Measurements from ENCODE around the gene IRX3.
"Not testable (repeated sequence)": the region's sequence is repeated elsewhere in the genome, so short reads cannot be mapped to it uniquely, and the experiment has no call there.

IRX3 gene

GRCh38 chr16:54275956-54276355, 10.6 kb downstream of the IRX3 start:
- no peak for FAIRE-seq
- no peak for DNase-seq (ENCODE audit: low spot score)

DNA sequence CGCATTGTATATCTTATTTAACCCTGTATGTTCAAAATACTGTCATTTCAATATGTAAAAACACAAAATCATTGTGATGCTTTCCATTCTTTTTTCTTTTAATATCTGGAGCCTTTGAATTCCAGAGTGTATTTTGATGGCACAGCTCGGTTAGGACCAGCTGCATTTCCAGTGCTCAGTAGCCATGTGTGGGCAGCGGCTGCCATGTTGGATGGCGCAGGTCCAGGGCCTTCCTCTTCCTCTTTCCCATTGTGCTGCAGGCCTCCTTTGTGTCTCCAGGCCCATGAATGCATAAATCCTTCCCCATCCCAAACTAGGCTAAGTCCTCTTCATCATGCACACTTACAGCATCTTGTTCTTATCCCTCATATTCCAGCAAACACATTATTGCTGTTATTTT, 13.0 kb downstream of the IRX3 start:
- FAIRE-seq, result no peak
- no peak for DNase-seq (ENCODE audit: low spot score)

DNA sequence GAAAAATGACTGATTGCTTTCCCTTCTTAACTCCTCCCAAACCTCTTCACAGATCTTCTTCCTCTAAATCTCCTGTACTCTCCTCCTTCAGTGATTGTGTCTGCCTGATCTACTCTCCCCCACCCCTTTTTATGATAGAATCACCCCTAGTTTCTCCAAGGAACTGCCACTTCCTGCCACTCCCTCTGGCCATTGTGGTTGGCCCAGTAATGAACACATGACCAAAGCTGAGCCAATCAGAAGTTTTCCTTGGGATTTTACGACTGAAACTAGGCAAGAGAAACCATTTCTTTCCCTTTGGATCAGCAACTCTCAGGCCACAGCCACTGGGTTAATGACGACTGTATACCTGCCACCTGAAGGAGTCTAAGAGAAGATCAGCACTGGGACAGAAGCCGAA, 15.9 kb downstream of the IRX3 start:
- no peak for FAIRE-seq

GRCh38 chr16:54269461-54269860, 17.1 kb downstream of the IRX3 start:
- no peak for DNase-seq (ENCODE audit: low spot score)
- no peak for FAIRE-seq

More for the DNA sequence above, 15.9 kb downstream of the IRX3 start:
- no peak for DNase-seq (ENCODE audit: low spot score)

DNA sequence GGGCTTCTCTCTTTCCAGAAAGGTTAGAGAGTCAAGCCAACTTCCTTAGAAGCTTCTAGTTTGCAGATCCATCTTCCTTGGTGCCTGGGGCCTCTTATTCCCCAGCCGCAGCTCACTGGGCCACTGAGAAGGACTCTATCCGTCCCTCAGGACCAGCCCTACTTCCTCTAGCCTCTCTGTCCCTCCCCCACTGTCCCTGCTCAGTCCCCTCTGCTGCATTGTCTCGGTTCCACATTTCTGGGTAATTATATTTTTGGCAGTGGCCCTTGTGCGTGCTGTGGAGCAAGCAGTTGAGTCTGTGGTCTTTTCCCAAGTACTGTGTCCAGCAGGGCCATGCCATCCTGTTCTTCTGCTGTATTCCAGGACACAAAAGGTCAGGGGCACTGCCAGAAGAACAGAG, 17.8 kb downstream of the IRX3 start:
- FAIRE-seq (no peak), DNase-seq (ENCODE audit: low spot score) (no peak)

DNA sequence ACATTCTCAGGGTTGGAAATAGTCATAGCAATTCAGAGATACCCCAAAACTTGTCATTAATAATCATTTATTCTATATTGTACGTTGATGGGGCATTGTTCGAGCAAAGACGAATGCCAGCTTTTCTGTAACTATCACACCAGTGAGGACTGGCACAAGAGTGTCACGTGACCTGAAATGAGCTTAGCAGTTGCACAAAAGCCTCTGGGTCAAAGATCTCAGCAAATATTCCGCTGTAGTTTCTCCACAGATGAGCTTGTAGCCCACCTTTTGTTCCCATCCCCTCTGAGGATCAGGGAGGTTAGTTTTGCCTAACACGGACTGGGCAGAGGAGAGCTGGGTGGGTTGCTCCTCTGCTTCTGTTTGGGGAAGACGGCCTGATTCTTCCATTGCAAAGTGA, 18.2 kb downstream of the IRX3 start:
- DNase-seq (ENCODE audit: low spot score), result no peak
- no peak for FAIRE-seq

DNA sequence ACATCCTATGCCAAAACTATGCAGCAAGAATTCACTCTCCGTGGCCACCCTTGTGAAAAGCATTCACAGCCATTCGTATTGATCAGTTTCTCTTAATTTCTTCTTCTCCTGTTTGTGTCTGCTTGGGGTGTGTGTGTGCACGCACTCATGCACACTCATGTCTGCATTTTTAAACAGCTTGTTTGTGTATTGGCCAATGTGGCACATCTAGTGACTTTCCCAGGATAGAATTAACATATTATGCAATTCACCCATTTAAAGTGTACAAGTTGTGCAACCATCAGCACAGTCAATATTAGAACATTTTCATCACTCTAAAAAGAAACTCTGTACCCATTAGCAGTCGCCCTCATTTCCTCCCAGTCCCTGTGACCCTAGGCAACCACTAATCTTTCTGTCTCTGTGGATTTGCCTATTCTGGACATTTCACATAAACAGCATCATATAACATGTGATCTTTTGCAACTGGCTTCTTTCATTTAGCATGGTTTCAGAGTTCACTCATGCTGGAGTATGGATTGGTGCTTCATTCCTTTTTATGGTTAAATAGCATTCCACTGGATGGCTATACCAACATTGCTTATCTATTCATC, 20.1 kb downstream of the IRX3 start:
- FAIRE-seq, result no peak
- no peak for DNase-seq (ENCODE audit: low spot score)

- FAIRE-seq, result peak; percentile 9
- DNase-seq (ENCODE audit: low spot score), result peak; percentile 40
Observed at GRCh38 chr16:54265575-54266107, 20.9 kb downstream of the IRX3 start.

- FAIRE-seq (no peak), DNase-seq (ENCODE audit: low spot score) (no peak)
Observed at GRCh38 chr16:54253118-54253517, 33.5 kb downstream of the IRX3 start.

DNA sequence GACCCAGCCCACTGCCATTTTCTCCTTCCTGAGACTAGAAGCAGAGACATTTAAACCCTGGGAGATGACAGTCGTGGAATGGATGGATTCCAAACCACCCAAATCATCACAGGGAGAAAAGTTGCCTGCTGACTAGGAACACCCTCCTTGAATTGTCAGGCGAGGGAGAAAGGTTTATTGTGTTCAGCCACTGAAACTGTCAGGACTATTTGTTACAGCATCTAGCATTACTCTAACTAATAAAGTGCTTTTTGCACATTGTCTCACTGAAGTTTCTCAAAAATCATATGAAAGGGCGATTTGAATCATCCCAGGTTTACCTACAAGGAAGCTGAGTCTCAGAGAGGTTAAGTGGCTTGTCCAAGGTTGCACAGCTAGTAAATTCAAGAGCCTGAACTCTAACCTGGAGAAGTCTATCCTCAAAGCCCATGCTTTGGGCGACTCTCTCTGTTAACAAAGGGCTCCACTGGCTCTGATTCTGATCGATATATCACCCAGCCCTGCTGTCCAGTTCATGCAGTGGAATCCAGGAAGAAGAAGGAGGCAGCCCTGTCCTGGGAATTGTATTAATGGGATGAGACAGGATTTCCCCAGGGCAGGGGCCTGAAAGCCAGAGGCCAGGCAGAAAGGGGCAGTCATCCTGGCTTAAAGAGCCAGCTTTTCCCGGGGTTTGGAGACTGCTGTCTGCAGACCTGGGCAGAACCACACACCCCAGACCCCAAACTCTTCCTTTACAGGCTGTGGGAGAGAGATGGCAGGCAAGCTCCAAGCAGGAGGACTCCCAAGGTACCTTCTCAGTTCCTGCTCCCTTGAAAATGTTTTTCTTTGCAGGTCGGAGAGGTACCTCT, 37.5 kb downstream of the IRX3 start:
- FAIRE-seq, result no peak

GRCh38 chr16:54247705-54248104, 38.9 kb downstream of the IRX3 start:
- FAIRE-seq, result not testable (repeated sequence)

More for the DNA sequence above, 37.5 kb downstream of the IRX3 start:
- no peak for DNase-seq (ENCODE audit: low spot score)

DNA sequence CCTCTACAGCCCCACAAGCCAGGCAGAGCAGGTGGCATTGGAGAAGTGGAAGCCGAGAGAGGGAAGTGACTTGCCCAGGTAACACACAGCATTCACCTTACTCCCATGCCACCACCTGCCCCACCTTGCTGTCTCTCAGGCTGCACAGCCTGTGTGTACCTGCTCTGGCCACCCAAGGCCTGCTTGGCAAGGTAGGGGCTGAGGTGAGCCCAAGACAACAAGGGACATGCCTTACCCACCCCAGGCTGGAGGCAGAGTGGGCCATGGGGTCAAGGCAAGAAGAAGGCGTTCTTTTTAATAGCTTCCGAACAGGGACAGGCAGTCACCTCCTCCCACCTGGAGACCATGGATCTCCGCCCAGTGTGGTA, 40.1 kb downstream of the IRX3 start:
- no peak for DNase-seq (ENCODE audit: low spot score)
- FAIRE-seq, result no peak

More at GRCh38 chr16:54247705-54248104, 38.9 kb downstream of the IRX3 start:
- not testable (repeated sequence) for DNase-seq (ENCODE audit: low spot score)

DNA sequence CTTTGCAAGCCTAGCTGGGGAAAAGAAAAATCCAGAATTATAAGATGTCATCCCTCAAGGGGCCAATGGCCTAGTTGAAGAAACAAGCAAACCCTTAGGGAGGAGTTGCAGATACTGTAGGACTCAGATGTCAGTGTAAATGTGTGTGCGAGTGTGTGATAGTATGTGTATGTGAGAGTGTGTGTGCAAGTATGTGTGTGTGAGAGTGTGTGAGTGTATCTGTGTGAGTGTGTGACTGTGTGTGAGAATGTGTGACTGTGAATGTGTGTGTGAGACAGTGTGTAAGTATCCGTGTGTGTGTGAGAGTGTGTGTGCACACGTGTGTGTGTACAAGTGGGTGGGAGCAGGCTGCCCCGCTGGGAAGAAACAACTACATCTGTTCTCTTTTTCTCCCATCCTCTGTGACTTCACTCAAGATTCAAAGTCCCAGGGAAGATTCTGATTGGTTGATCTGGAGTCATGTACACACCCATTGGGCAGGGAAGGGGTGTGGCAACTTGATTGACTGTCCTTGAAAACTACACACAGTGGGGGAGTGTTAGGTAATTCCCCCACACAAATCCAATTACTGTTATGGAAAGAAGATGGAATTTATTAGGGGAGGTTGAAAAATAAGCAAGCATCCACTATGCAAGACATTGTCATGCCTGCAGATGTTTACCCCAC, 40.7 kb downstream of the IRX3 start:
- DNase-seq (ENCODE audit: low spot score) (no peak), FAIRE-seq (peak; percentile 90)

DNA sequence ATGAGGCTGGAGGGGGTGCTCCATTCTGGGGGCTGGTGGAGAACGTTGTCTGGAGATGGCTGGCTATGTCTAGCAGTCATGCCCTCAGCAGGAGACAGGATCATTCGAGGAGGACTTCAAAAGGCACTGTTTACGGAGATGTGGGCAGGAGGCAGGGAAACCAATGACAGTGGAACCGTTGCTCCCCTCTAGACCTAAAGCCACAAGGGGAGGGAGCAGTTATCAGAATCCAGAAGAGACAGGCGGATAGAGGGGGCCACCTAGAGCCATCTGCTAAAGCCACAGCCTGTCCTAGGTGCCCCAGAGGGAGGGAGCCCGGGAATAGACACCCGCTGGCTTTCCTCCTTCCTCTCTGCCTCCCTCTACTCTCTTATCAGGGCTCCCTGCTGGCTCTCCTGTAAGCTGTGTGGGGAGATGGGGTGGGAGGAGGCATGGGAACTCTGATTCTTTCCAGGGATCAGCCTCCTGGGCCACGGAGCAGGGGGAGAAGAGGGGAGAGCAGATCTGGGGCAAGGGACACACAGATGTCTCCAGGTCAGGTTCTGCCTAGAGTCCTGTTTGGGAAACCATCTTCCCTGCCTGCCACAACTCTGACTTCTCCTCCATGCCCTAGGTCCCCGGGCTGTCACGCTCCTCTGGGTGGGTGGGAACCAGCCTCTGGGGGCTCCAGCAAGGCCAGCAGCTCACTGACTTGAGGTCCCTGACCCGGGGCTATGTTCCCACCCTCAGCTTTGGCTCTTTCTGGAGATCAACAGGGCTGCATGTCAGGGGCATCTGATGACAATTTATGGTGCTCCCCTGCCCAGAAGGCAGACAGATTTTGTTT, 42.3 kb downstream of the IRX3 start:
- FAIRE-seq (no peak), DNase-seq (ENCODE audit: low spot score) (no peak)

GRCh38 chr16:54243202-54243601, 43.4 kb downstream of the IRX3 start:
- no peak for DNase-seq (ENCODE audit: low spot score)
- no peak for FAIRE-seq

GRCh38 chr16:54242199-54242598, 44.4 kb downstream of the IRX3 start:
- DNase-seq (ENCODE audit: low spot score), result peak; percentile 16
- FAIRE-seq, result no peak

DNA sequence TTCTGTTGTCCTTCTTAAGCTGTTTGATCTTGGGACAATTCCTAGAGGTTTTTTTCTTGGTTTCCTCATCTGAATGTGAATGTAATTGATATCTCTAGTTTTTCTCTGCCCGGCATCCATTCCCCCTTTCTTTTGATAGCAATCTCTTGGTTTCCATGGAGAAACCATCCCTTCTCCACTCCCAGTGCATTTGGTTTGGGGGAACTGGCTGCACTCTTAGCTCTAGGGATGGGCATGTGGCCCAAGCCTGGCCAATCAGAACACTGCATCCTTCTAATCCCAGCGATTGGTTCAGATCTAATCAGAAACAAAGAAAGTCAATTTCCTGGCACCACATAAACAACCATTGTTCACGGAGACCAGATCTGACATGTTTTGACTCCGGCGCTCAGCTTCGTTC, 45.1 kb downstream of the IRX3 start:
- DNase-seq (ENCODE audit: low spot score), result no peak
- no peak for FAIRE-seq

DNA sequence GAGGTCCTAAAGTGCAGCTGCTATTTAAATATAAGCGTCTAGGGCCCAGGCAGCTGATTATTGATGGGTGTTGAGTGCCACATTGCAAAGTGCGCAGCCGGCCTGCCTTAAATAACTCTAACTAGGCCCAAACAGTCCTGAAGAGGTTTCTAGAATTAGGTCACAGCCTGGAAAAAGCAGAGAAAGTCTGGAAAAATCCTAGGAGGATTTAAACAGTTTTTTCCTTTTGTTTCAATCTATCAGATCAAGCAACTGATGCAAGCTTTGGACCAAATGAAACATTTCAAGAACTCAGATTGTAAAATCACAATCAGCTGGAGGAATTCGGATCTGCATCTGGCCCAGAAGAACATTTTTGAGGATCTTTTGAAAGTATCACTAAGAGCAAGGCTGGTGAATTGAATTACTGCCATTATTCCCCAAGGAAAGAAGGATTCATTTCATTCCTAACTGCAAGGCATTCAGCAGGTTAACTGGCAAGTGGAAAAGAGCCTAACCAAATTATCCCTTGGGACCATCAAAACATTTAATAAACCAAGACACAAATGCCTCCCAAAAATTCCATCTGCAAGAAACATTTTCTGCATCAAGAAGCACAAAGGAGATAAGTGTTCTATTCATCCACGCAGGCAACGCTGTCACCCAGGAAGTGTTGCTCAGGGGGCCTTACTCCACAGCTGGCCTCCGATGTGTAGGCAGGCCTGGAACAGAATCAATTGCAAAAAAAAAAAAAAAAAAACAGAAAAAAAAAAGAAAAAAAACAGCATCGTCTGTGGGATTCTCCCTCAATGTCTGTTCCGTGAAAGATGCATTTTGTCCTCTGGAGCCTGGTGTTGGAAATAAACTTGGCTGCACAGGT, 46.1 kb downstream of the IRX3 start:
- DNase-seq (ENCODE audit: low spot score), result no peak
- no peak for FAIRE-seq

- DNase-seq (ENCODE audit: low spot score) (no peak), FAIRE-seq (no peak)
Observed at GRCh38 chr16:54239456-54239855, 47.1 kb downstream of the IRX3 start.

DNA sequence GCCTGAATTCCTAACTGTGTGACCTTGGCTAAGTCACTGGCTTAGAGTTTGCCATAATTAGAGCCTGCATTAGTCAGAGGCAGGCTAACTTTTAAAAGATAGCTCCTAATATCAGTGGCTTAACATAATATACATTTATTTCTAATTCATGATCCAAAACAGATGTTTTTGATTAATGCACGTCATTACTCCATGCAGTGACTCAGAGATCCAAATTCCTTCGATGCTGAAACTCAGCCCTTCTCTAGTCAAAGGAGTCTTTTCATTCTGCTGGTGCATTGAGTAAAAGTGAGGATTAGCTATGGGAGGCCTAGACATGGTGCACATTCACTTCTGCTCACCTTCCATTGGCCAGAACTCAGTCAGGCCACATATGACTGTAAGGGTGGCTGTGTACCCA, 49.8 kb downstream of the IRX3 start:
- FAIRE-seq (no peak), DNase-seq (ENCODE audit: low spot score) (no peak)

Measured in urothelium cell line (cell line).